Ovary (tissue), 9 donors: ENCODE data around the gene TSKU. TPM values are rescaled to one million over a fixed set of nuclear protein-coding genes. Genes with fewer than 3 reads are reported as not detected.

Experiments used
- DNase-seq, 5 donors: peaks; one replicate each; pipeline ENCODE4 v3.0.0-alpha.2; 2019 to 2020
- H3K27ac ChIP-seq, 2 donors: fragments of 200-600 bp; one replicate each; pipeline versions ENCODE4 v1.5.1 to v1.8.0; 2019 to 2022
- H3K27me3 ChIP-seq: fragments of 200-600 bp; one replicate; pipeline ENCODE4 v1.8.0; 2022
- H3K36me3 ChIP-seq: fragments of 200-600 bp; sonication (generic); one replicate; pipeline ENCODE4 v1.5.1; 2019
- H3K4me1 ChIP-seq: one replicate; pipeline ENCODE4 v1.8.1; 2013; ENCODE audit warnings: mild to moderate bottlenecking, moderate library complexity; ENCODE audit not compliant: insufficient read depth
- H3K4me3 ChIP-seq: fragments of 200-600 bp; sonication (generic); one replicate; pipeline ENCODE4 v1.5.1; 2017
- H3K9me3 ChIP-seq, 2 donors: fragments of 200-600 bp in 1 of 2; sonication (generic) in 1 of 2; one replicate each; pipeline versions ENCODE4 v1.5.1 to v1.8.1; 2013 to 2019; ENCODE audit warnings: mild to moderate bottlenecking in 1 of 2, moderate library complexity in 1 of 2
- CTCF ChIP-seq, 3 donors: fragments of 450-650 bp in 2 of 3; fragments of 200-600 bp in 1 of 3; IDR thresholded peaks; one replicate each; pipeline versions ENCODE4 v1.5.1 to v1.8.0; 2016 to 2022; ENCODE audit warnings: antibody characterized with exemption in 3 of 3, mild to moderate bottlenecking in 1 of 3
- EP300 ChIP-seq: sonication (generic); formaldehyde crosslinking; IDR thresholded peaks from one replicate; pipeline ENCODE4 v1.6.1; 2017; ENCODE audit warnings: antibody characterized with exemption
- POLR2A ChIP-seq: fragments of 450-650 bp; IDR thresholded peaks from one replicate; pipeline ENCODE4 v1.6.1; 2017; ENCODE audit warnings: antibody characterized with exemption, mild to moderate bottlenecking, moderate library complexity
- WGBS, 3 donors: extraction: QIAGEN DNeasy Blood & Tissue Kit in 1 of 3; methylation state at CpG; one replicate each; pipeline versions ENCODE4 v1.1.5 to v1.1.7; 2013 to 2017; 5-methylcytosine and 5-hydroxymethylcytosine counted together
- intact Hi-C, 4 donors: fragments of 100-400 bp; cut with DNase I; formaldehyde crosslinking; loops; one replicate each; pipeline versions ENCODE4 v1.11.0 to v1.15.1; 2022 to 2023
- polyA plus RNA-seq, 2 donors: library from polyadenylated mRNA; stranded (reverse); fragments of 200-250 nt in 1 of 2; fragments of 350-450 nt in 1 of 2; fragmentation: Illumina TruSeq in 1 of 2; extraction: RNeasy Lipid Tissue Mini Kit (QIAGEN cat#74804) in 1 of 2; gene quantifications; one replicate each; pipeline ENCODE4 v1.2.3, GENCODE V29; 2013 to 2014
- total RNA-seq, 7 donors: library from RNA; depleted of rRNA in 2 of 7; stranded (reverse); fragments of >200 nt in 2 of 7; fragmentation: NEBNext Ultra II Directional in 3 of 7; extraction: Animal tissue kit (Norgen Biotek cat#: 25700) in 3 of 7; gene quantifications; one replicate each; pipeline versions ENCODE4 v1.1.0 to v1.2.4, GENCODE V29; 2016 to 2023
- donor health status: DM: no; HTN: no; CAD: no; lungs with moderate emphysema.
- donor health status: DM: no; HTN: no; CAD: no.
- donor health status: Bipolar disorder and iron deficiency.
- donor health status: DM: yes; HTN: yes; CAD: no.
- donor health status: DM: no; HTN: no; CAD: no.
- donor health status: DM: yes; HTN: yes; CAD: no.

Gene TSKU
- total and polyA plus RNA-seq, 9 donors = 19.2 to 114 (median 65.1) TPM

GRCh38 chr11:76822406-76822805 lies 39.2 kb downstream of the TSKU start:
- Histone ChIP-seq H3K36me3 (no peaks in the 10 kb centered on the region), H3K9me3 (no peaks in the 10 kb centered on the region), H3K4me1 (no peaks in the 10 kb centered on the region), H3K27ac (no peak overlapping the region), H3K4me3 (no peak overlapping the region), H3K27me3 (no peaks in the 10 kb centered on the region)
- TF ChIP-seq POLR2A = no peak
- DNase-seq = no peak
- intact Hi-C loops = no loop called here
- 79 to 84% (median 79%) methylated on average over 1 of the region's 1 CpG for WGBS, 3 donors

- Histone ChIP-seq H3K36me3 (no peaks in the 10 kb centered on the region), H3K4me3 (no peak overlapping the region), H3K4me1 (no peaks in the 10 kb centered on the region), H3K27ac (no peak overlapping the region), H3K27me3 (no peaks in the 10 kb centered on the region), H3K9me3 (no peaks in the 10 kb centered on the region)
- intact Hi-C loops = no loop called here
- TF ChIP-seq CTCF (IDR thresholded peaks at IDR 0.05) (no peak), EP300 (no peak)
- DNase-seq = no peak
- 54 to 60% (median 56%) methylated on average over 9 of the region's 9 CpGs for WGBS, 3 donors
These were observed 40.4 kb downstream of the TSKU start for GRCh38 chr11:76823481-76824028.

- Histone ChIP-seq H3K4me3 (no peak overlapping the region), H3K27ac (no peak overlapping the region), H3K36me3 (no peaks in the 10 kb centered on the region), H3K4me1 (no peaks in the 10 kb centered on the region), H3K27me3 (no peaks in the 10 kb centered on the region), H3K9me3 (no peaks in the 10 kb centered on the region)
- TF ChIP-seq CTCF (IDR thresholded peaks at IDR 0.05) = no peak
- no peak for TF ChIP-seq POLR2A
- TF ChIP-seq EP300 = no peak
- DNase-seq = no peak
- intact Hi-C loops = no loop called here
- 74 to 76% (median 75%) methylated on average over 9 of the region's 9 CpGs for WGBS, 3 donors
These were observed 41.2 kb downstream of the TSKU start for GRCh38 chr11:76824083-76824939.

GRCh38 chr11:76824980-76825725 lies 42.0 kb downstream of the TSKU start:
- TF ChIP-seq POLR2A (no peak), CTCF (IDR thresholded peaks at IDR 0.05) (no peak), EP300 (no peak)
- Histone ChIP-seq H3K4me3 (no peak overlapping the region), H3K4me1 (no peaks in the 10 kb centered on the region), H3K27me3 (no peaks in the 10 kb centered on the region), H3K27ac (no peak overlapping the region), H3K9me3 (no peaks in the 10 kb centered on the region), H3K36me3 (no peaks in the 10 kb centered on the region)
- DNase-seq = no peak
- intact Hi-C loops = no loop called here
- WGBS, 3 donors = 79 to 89% (median 82%) methylated on average over 5 of the region's 5 CpGs
